H9 (cell line): ENCODE measurements around the gene ANGPT4. TPM values are rescaled to one million over a fixed set of nuclear protein-coding genes. Genes with fewer than 3 reads are reported as not detected.

Source experiments
- DNase-seq: peaks from one replicate; pipeline ENCODE4 v3.0.0-alpha.2; 2017
- H2AFZ ChIP-seq: one replicate; pipeline ENCODE4 v1.6.1; 2013; ENCODE audit warnings: mild to moderate bottlenecking, low read length, control low read depth, moderate library complexity
- H2AK5ac ChIP-seq: 2 replicates; pipeline ENCODE4 v1.6.1; 2013; ENCODE audit warnings: low read length, control low read depth, mixed read lengths; ENCODE audit not compliant: insufficient read length
- H2BK120ac ChIP-seq: one replicate; pipeline ENCODE4 v1.6.1; 2013; ENCODE audit warnings: low read depth, mild to moderate bottlenecking, low read length, control low read depth, inconsistent platforms; ENCODE audit not compliant: poor library complexity, severe bottlenecking
- H2BK12ac ChIP-seq: 2 replicates; pipeline ENCODE4 v1.6.1; 2013; ENCODE audit warnings: low read length, control low read depth, mixed read lengths, low read depth; ENCODE audit not compliant: insufficient read length
- H2BK15ac ChIP-seq: 2 replicates; pipeline ENCODE4 v1.6.1; 2013; ENCODE audit warnings: low read depth, low read length, control low read depth
- H2BK20ac ChIP-seq: one replicate; pipeline ENCODE4 v1.6.1; 2013; ENCODE audit warnings: low read depth, mild to moderate bottlenecking, low read length, control low read depth, inconsistent platforms; ENCODE audit not compliant: poor library complexity, severe bottlenecking
- H2BK5ac ChIP-seq: 2 replicates; pipeline ENCODE4 v1.6.1; 2013; ENCODE audit warnings: low read length, control low read depth, mixed read lengths; ENCODE audit not compliant: insufficient read length
- H3K14ac ChIP-seq: 2 replicates; pipeline ENCODE4 v1.6.1; 2013; ENCODE audit warnings: low read length, control low read depth; ENCODE audit not compliant: insufficient read depth
- H3K18ac ChIP-seq: 2 replicates; pipeline ENCODE4 v1.6.1; 2013; ENCODE audit warnings: low read depth, mild to moderate bottlenecking, mixed read lengths, low read length, control low read depth; ENCODE audit not compliant: insufficient read length
- H3K23ac ChIP-seq: 2 replicates; pipeline ENCODE4 v1.6.1; 2013; ENCODE audit warnings: low read length, control low read depth, mixed read lengths, low read depth; ENCODE audit not compliant: insufficient read length
- H3K23me2 ChIP-seq: 2 replicates; pipeline ENCODE4 v1.6.1; 2013; ENCODE audit warnings: low read depth, mild to moderate bottlenecking, mixed read lengths, low read length, control low read depth; ENCODE audit not compliant: insufficient read length, poor library complexity, severe bottlenecking
- H3K27ac ChIP-seq: 2 replicates; pipeline ENCODE4 v1.5.1; 2013; ENCODE audit warnings: low read length, control low read depth, mixed read lengths, low read depth; ENCODE audit not compliant: insufficient read length
- H3K27me3 ChIP-seq: 2 replicates; pipeline ENCODE4 v1.6.1; 2013; ENCODE audit warnings: low read length, control low read depth, inconsistent platforms; ENCODE audit not compliant: insufficient read depth
- H3K4ac ChIP-seq: 2 replicates; pipeline ENCODE4 v1.6.1; 2013; ENCODE audit warnings: low read depth, mild to moderate bottlenecking, control low read depth, inconsistent platforms, low read length, moderate library complexity
- H3K4me1 ChIP-seq: 2 replicates; pipeline ENCODE4 v1.6.1; 2013; ENCODE audit warnings: low read length, control low read depth, inconsistent platforms; ENCODE audit not compliant: insufficient read depth
- H3K4me2 ChIP-seq: 2 replicates; pipeline ENCODE4 v1.6.1; 2013; ENCODE audit warnings: low read length, control low read depth, mixed read lengths; ENCODE audit not compliant: insufficient read length, insufficient read depth
- H3K56ac ChIP-seq: 2 replicates; pipeline ENCODE4 v1.6.1; 2013; ENCODE audit warnings: low read depth, mild to moderate bottlenecking, mixed read lengths, low read length, control low read depth; ENCODE audit not compliant: insufficient read length
- H3K79me1 ChIP-seq: 2 replicates; pipeline ENCODE4 v1.6.1; 2013; ENCODE audit warnings: low read depth, mild to moderate bottlenecking, moderate library complexity, low read length, control low read depth, inconsistent platforms; ENCODE audit not compliant: insufficient read depth, poor library complexity, severe bottlenecking
- H3K79me2 ChIP-seq: 2 replicates; pipeline ENCODE4 v1.6.1; 2013; ENCODE audit warnings: low read length, control low read depth, inconsistent platforms; ENCODE audit not compliant: insufficient read depth
- H3K9ac ChIP-seq: 2 replicates; pipeline ENCODE4 v1.6.1; 2013; ENCODE audit warnings: low read length, control low read depth, mixed read lengths; ENCODE audit not compliant: insufficient read length; ENCODE audit errors: extremely low read depth
- H3K9me3 ChIP-seq: one replicate; pipeline ENCODE4 v1.6.1; 2013; ENCODE audit warnings: low read depth, low read length, inconsistent platforms; ENCODE audit not compliant: control insufficient read depth
- H3T11ph ChIP-seq: one replicate; pipeline ENCODE4 v1.6.1; 2013; ENCODE audit warnings: mild to moderate bottlenecking, low read length, control low read depth, inconsistent platforms
- H4K20me1 ChIP-seq: one replicate; pipeline ENCODE4 v1.6.1; 2013; ENCODE audit not compliant: control insufficient read depth, insufficient read length, insufficient read depth
- H4K5ac ChIP-seq: 2 replicates; pipeline ENCODE4 v1.6.1; 2013; ENCODE audit warnings: low read depth, mild to moderate bottlenecking, mixed read lengths, low read length, control low read depth; ENCODE audit not compliant: insufficient read length
- H4K8ac ChIP-seq: replicated peaks from 2 replicates; pipeline ENCODE4 v1.6.1; 2013; ENCODE audit warnings: low read length, control low read depth, mixed read lengths, low read depth; ENCODE audit not compliant: insufficient read length
- H4K91ac ChIP-seq: 2 replicates; pipeline ENCODE4 v1.6.1; 2013; ENCODE audit warnings: low read depth, mild to moderate bottlenecking, moderate library complexity, mixed read lengths, low read length, control low read depth; ENCODE audit not compliant: insufficient read length
- H3K27ac Mint-ChIP-seq, 3 experiments: 2 replicates in 2 of 3; 3 replicates in 1 of 3; pipeline ENCODE4 v1.8.0; 2020 to 2021; ENCODE audit warnings: mixed read lengths in 3 of 3, mild to moderate bottlenecking in 1 of 3, moderate library complexity in 1 of 3
- H3K27me3 Mint-ChIP-seq: 2 replicates; pipeline ENCODE4 v1.8.0; 2021; ENCODE audit warnings: low read depth, mild to moderate bottlenecking, moderate library complexity, mixed read lengths
- H3K36me3 Mint-ChIP-seq, 3 experiments: 2 replicates in 2 of 3; 3 replicates in 1 of 3; pipeline ENCODE4 v1.8.0; 2020 to 2021; ENCODE audit warnings: low read depth in 3 of 3, mixed read lengths in 3 of 3; ENCODE audit not compliant: insufficient read depth in 1 of 3
- H3K4me1 Mint-ChIP-seq, 2 experiments: 2 replicates each; pipeline ENCODE4 v1.8.0; 2020; ENCODE audit warnings: mixed read lengths in 2 of 2
- H3K4me3 Mint-ChIP-seq, 2 experiments: 2 replicates in 1 of 2; 3 replicates in 1 of 2; pipeline ENCODE4 v1.8.0; 2020 to 2021; ENCODE audit warnings: mild to moderate bottlenecking in 2 of 2, mixed read lengths in 2 of 2, moderate library complexity in 1 of 2
- H3K9me3 Mint-ChIP-seq, 2 experiments: 2 replicates in 1 of 2; 3 replicates in 1 of 2; pipeline ENCODE4 v1.8.0; 2020; ENCODE audit warnings: mild to moderate bottlenecking in 2 of 2, mixed read lengths in 2 of 2, moderate library complexity in 1 of 2
- WGBS: extraction: QIAGEN DNeasy Blood & Tissue Kit; methylation state at CpG from one replicate; pipeline ENCODE4 v1.1.7; 2013; ENCODE audit warnings: missing lambda C conversion rate, low lambda C conversion rate, mixed read lengths; ENCODE audit not compliant: insufficient read length; ENCODE audit errors: extremely low coverage; 5-methylcytosine and 5-hydroxymethylcytosine counted together
- total RNA-seq: library from RNA; stranded (reverse); gene quantifications from 2 replicates; pipeline ENCODE4 v1.2.1, GENCODE V29; 2021
- TF ChIP-seq, protein P1 (sequence below): fragments of 200-600 bp; sonication (generic); conservative IDR thresholded peaks from 3 replicates; pipeline ENCODE4 v1.8.0; 2021; ENCODE audit warnings: antibody characterized with exemption, mild to moderate bottlenecking

ANGPT4 gene
- total RNA-seq, 1 experiment from 2014 or later, result 0.11 TPM

DNA sequence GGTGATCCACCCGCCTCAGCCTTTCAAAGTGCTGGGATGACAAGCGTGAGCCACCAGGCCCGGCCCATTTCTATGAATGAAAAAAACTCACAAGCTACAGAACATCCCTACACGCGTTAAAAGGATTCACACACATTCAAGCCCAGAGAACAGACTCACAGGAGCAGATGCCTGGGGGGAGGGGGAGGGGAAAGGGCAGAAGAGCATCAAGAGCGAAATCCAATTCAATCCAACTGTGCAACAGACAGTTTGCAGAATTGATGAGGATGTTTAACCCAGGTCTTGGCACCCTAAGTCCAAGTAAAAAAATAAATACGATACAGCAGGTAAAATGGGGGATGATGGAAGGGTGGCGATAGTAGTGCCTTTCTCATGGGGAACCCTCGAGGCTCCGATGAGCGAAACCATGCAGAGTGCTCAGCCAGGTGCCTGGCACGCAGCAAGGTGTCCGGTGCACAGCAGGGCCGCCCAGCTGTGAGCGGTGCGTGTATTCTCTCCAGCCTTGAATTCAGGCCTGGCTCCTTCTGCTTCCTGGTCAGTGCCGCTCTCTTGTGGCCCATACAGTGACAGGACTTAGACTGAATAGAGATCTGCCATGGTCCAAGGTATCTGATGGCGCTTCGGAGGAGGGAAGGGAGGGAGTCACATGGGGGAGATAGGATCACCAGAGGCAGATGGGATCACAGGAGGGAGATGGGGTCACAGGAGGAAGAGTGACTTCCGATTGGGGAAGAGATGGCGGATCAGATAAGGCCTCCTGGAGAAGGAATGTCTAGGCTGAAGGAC is 35.4 kb upstream of the ANGPT4 start:
- Mint-ChIP-seq H3K4me1 (peaks cover 0 to 12% of the 10 kb centered on the region in 2 experiments), H3K27ac (no peak overlapping the region; a peak in 1 of 7 replicates), H3K36me3 (no peaks in the 10 kb centered on the region), H3K4me3 (no peak overlapping the region), H3K9me3 (no peaks in the 10 kb centered on the region), H3K27me3 (peaks cover 17% of the 10 kb centered on the region)
- Histone ChIP-seq H3K27me3 (no peaks in the 10 kb centered on the region), H3K4ac (no peak overlapping the region), H2BK12ac (no peak overlapping the region), H3K14ac (no peak overlapping the region), H3K23ac (no peak overlapping the region), H4K8ac (no peak overlapping the region), H3T11ph (no peak overlapping the region), H3K18ac (no peak overlapping the region), H4K5ac (no peak overlapping the region), H3K9me3 (no peaks in the 10 kb centered on the region), H3K79me2 (no peaks in the 10 kb centered on the region), H3K9ac (no peak overlapping the region), H2BK120ac (no peak overlapping the region), H3K4me2 (no peak overlapping the region), H4K20me1 (no peaks in the 10 kb centered on the region), H2BK20ac (no peak overlapping the region), H2BK15ac (no peak overlapping the region), H2AK5ac (no peak overlapping the region), H3K56ac (no peak overlapping the region), H3K27ac (no peak overlapping the region), H3K79me1 (no peaks in the 10 kb centered on the region), H4K91ac (no peak overlapping the region), H3K4me1 (no peaks in the 10 kb centered on the region), H3K23me2 (no peaks in the 10 kb centered on the region), H2BK5ac (no peak overlapping the region), H2AFZ (no peak overlapping the region)
- no CpG with 5 or more reads among the region's 21 CpGs for WGBS
- TF ChIP-seq, protein P1, sequence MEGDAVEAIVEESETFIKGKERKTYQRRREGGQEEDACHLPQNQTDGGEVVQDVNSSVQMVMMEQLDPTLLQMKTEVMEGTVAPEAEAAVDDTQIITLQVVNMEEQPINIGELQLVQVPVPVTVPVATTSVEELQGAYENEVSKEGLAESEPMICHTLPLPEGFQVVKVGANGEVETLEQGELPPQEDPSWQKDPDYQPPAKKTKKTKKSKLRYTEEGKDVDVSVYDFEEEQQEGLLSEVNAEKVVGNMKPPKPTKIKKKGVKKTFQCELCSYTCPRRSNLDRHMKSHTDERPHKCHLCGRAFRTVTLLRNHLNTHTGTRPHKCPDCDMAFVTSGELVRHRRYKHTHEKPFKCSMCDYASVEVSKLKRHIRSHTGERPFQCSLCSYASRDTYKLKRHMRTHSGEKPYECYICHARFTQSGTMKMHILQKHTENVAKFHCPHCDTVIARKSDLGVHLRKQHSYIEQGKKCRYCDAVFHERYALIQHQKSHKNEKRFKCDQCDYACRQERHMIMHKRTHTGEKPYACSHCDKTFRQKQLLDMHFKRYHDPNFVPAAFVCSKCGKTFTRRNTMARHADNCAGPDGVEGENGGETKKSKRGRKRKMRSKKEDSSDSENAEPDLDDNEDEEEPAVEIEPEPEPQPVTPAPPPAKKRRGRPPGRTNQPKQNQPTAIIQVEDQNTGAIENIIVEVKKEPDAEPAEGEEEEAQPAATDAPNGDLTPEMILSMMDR, result no peak
- DNase-seq, result no peak
